H9 (cell line): Measurements from ENCODE around the gene POMT2. TPM values are rescaled to one million over a fixed set of nuclear protein-coding genes. Genes with fewer than 3 reads are reported as not detected.

Experiments used
- DNase-seq: peaks from one replicate; pipeline ENCODE4 v3.0.0-alpha.2; 2017
- H2AFZ ChIP-seq: one replicate; pipeline ENCODE4 v1.6.1; 2013; ENCODE audit warnings: mild to moderate bottlenecking, low read length, control low read depth, moderate library complexity
- H2AK5ac ChIP-seq: 2 replicates; pipeline ENCODE4 v1.6.1; 2013; ENCODE audit warnings: low read length, control low read depth, mixed read lengths; ENCODE audit not compliant: insufficient read length
- H2BK120ac ChIP-seq: one replicate; pipeline ENCODE4 v1.6.1; 2013; ENCODE audit warnings: low read depth, mild to moderate bottlenecking, low read length, control low read depth, inconsistent platforms; ENCODE audit not compliant: poor library complexity, severe bottlenecking
- H2BK12ac ChIP-seq: 2 replicates; pipeline ENCODE4 v1.6.1; 2013; ENCODE audit warnings: low read length, control low read depth, mixed read lengths, low read depth; ENCODE audit not compliant: insufficient read length
- H2BK15ac ChIP-seq: 2 replicates; pipeline ENCODE4 v1.6.1; 2013; ENCODE audit warnings: low read depth, low read length, control low read depth
- H2BK20ac ChIP-seq: one replicate; pipeline ENCODE4 v1.6.1; 2013; ENCODE audit warnings: low read depth, mild to moderate bottlenecking, low read length, control low read depth, inconsistent platforms; ENCODE audit not compliant: poor library complexity, severe bottlenecking
- H2BK5ac ChIP-seq: 2 replicates; pipeline ENCODE4 v1.6.1; 2013; ENCODE audit warnings: low read length, control low read depth, mixed read lengths; ENCODE audit not compliant: insufficient read length
- H3K14ac ChIP-seq: 2 replicates; pipeline ENCODE4 v1.6.1; 2013; ENCODE audit warnings: low read length, control low read depth; ENCODE audit not compliant: insufficient read depth
- H3K18ac ChIP-seq: 2 replicates; pipeline ENCODE4 v1.6.1; 2013; ENCODE audit warnings: low read depth, mild to moderate bottlenecking, mixed read lengths, low read length, control low read depth; ENCODE audit not compliant: insufficient read length
- H3K23ac ChIP-seq: 2 replicates; pipeline ENCODE4 v1.6.1; 2013; ENCODE audit warnings: low read length, control low read depth, mixed read lengths, low read depth; ENCODE audit not compliant: insufficient read length
- H3K23me2 ChIP-seq: 2 replicates; pipeline ENCODE4 v1.6.1; 2013; ENCODE audit warnings: low read depth, mild to moderate bottlenecking, mixed read lengths, low read length, control low read depth; ENCODE audit not compliant: insufficient read length, poor library complexity, severe bottlenecking
- H3K27ac ChIP-seq: 2 replicates; pipeline ENCODE4 v1.5.1; 2013; ENCODE audit warnings: low read length, control low read depth, mixed read lengths, low read depth; ENCODE audit not compliant: insufficient read length
- H3K27me3 ChIP-seq: 2 replicates; pipeline ENCODE4 v1.6.1; 2013; ENCODE audit warnings: low read length, control low read depth, inconsistent platforms; ENCODE audit not compliant: insufficient read depth
- H3K4ac ChIP-seq: 2 replicates; pipeline ENCODE4 v1.6.1; 2013; ENCODE audit warnings: low read depth, mild to moderate bottlenecking, control low read depth, inconsistent platforms, low read length, moderate library complexity
- H3K4me1 ChIP-seq: 2 replicates; pipeline ENCODE4 v1.6.1; 2013; ENCODE audit warnings: low read length, control low read depth, inconsistent platforms; ENCODE audit not compliant: insufficient read depth
- H3K4me2 ChIP-seq: 2 replicates; pipeline ENCODE4 v1.6.1; 2013; ENCODE audit warnings: low read length, control low read depth, mixed read lengths; ENCODE audit not compliant: insufficient read length, insufficient read depth
- H3K56ac ChIP-seq: 2 replicates; pipeline ENCODE4 v1.6.1; 2013; ENCODE audit warnings: low read depth, mild to moderate bottlenecking, mixed read lengths, low read length, control low read depth; ENCODE audit not compliant: insufficient read length
- H3K79me1 ChIP-seq: 2 replicates; pipeline ENCODE4 v1.6.1; 2013; ENCODE audit warnings: low read depth, mild to moderate bottlenecking, moderate library complexity, low read length, control low read depth, inconsistent platforms; ENCODE audit not compliant: insufficient read depth, poor library complexity, severe bottlenecking
- H3K79me2 ChIP-seq: 2 replicates; pipeline ENCODE4 v1.6.1; 2013; ENCODE audit warnings: low read length, control low read depth, inconsistent platforms; ENCODE audit not compliant: insufficient read depth
- H3K9ac ChIP-seq: 2 replicates; pipeline ENCODE4 v1.6.1; 2013; ENCODE audit warnings: low read length, control low read depth, mixed read lengths; ENCODE audit not compliant: insufficient read length; ENCODE audit errors: extremely low read depth
- H3K9me3 ChIP-seq: one replicate; pipeline ENCODE4 v1.6.1; 2013; ENCODE audit warnings: low read depth, low read length, inconsistent platforms; ENCODE audit not compliant: control insufficient read depth
- H3T11ph ChIP-seq: one replicate; pipeline ENCODE4 v1.6.1; 2013; ENCODE audit warnings: mild to moderate bottlenecking, low read length, control low read depth, inconsistent platforms
- H4K20me1 ChIP-seq: one replicate; pipeline ENCODE4 v1.6.1; 2013; ENCODE audit not compliant: control insufficient read depth, insufficient read length, insufficient read depth
- H4K5ac ChIP-seq: 2 replicates; pipeline ENCODE4 v1.6.1; 2013; ENCODE audit warnings: low read depth, mild to moderate bottlenecking, mixed read lengths, low read length, control low read depth; ENCODE audit not compliant: insufficient read length
- H4K8ac ChIP-seq: replicated peaks from 2 replicates; pipeline ENCODE4 v1.6.1; 2013; ENCODE audit warnings: low read length, control low read depth, mixed read lengths, low read depth; ENCODE audit not compliant: insufficient read length
- H4K91ac ChIP-seq: 2 replicates; pipeline ENCODE4 v1.6.1; 2013; ENCODE audit warnings: low read depth, mild to moderate bottlenecking, moderate library complexity, mixed read lengths, low read length, control low read depth; ENCODE audit not compliant: insufficient read length
- H3K27ac Mint-ChIP-seq, 3 experiments: 2 replicates in 2 of 3; 3 replicates in 1 of 3; pipeline ENCODE4 v1.8.0; 2020 to 2021; ENCODE audit warnings: mixed read lengths in 3 of 3, mild to moderate bottlenecking in 1 of 3, moderate library complexity in 1 of 3
- H3K27me3 Mint-ChIP-seq: 2 replicates; pipeline ENCODE4 v1.8.0; 2021; ENCODE audit warnings: low read depth, mild to moderate bottlenecking, moderate library complexity, mixed read lengths
- H3K36me3 Mint-ChIP-seq, 3 experiments: 2 replicates in 2 of 3; 3 replicates in 1 of 3; pipeline ENCODE4 v1.8.0; 2020 to 2021; ENCODE audit warnings: low read depth in 3 of 3, mixed read lengths in 3 of 3; ENCODE audit not compliant: insufficient read depth in 1 of 3
- H3K4me1 Mint-ChIP-seq, 2 experiments: 2 replicates each; pipeline ENCODE4 v1.8.0; 2020; ENCODE audit warnings: mixed read lengths in 2 of 2
- H3K4me3 Mint-ChIP-seq, 2 experiments: 2 replicates in 1 of 2; 3 replicates in 1 of 2; pipeline ENCODE4 v1.8.0; 2020 to 2021; ENCODE audit warnings: mild to moderate bottlenecking in 2 of 2, mixed read lengths in 2 of 2, moderate library complexity in 1 of 2
- H3K9me3 Mint-ChIP-seq, 2 experiments: 2 replicates in 1 of 2; 3 replicates in 1 of 2; pipeline ENCODE4 v1.8.0; 2020; ENCODE audit warnings: mild to moderate bottlenecking in 2 of 2, mixed read lengths in 2 of 2, moderate library complexity in 1 of 2
- CTCF ChIP-seq: fragments of 200-600 bp; sonication (generic); conservative IDR thresholded peaks from 3 replicates; pipeline ENCODE4 v1.8.0; 2021; ENCODE audit warnings: antibody characterized with exemption, mild to moderate bottlenecking
- WGBS: extraction: QIAGEN DNeasy Blood & Tissue Kit; methylation state at CpG from one replicate; pipeline ENCODE4 v1.1.7; 2013; ENCODE audit warnings: missing lambda C conversion rate, low lambda C conversion rate, mixed read lengths; ENCODE audit not compliant: insufficient read length; ENCODE audit errors: extremely low coverage; 5-methylcytosine and 5-hydroxymethylcytosine counted together
- total RNA-seq: library from RNA; stranded (reverse); gene quantifications from 2 replicates; pipeline ENCODE4 v1.2.1, GENCODE V29; 2021

Gene POMT2
- total RNA-seq, 1 experiment from 2014 or later: 25.2 TPM

- Histone ChIP-seq H3K27me3 (no peaks in the 10 kb centered on the region), H3K9ac (no peak overlapping the region), H3K9me3 (no peaks in the 10 kb centered on the region), H3K4me2 (no peak overlapping the region), H3K4ac (no peak overlapping the region), H3K23ac (no peak overlapping the region), H3K4me1 (no peaks in the 10 kb centered on the region), H3K27ac (no peak overlapping the region), H2BK120ac (no peak overlapping the region), H3K18ac (no peak overlapping the region), H3K79me1 (no peaks in the 10 kb centered on the region), H4K8ac (no peak overlapping the region), H2BK12ac (no peak overlapping the region), H2BK15ac (no peak overlapping the region), H4K91ac (no peak overlapping the region), H3K23me2 (no peaks in the 10 kb centered on the region), H3K79me2 (no peaks in the 10 kb centered on the region), H2AK5ac (no peak overlapping the region), H3T11ph (no peak overlapping the region), H3K56ac (no peak overlapping the region), H2BK5ac (no peak overlapping the region), H4K20me1 (peaks cover 2% of the 10 kb centered on the region), H2BK20ac (no peak overlapping the region), H4K5ac (no peak overlapping the region), H3K14ac (no peak overlapping the region), H2AFZ (no peak overlapping the region)
- WGBS: no CpG with 5 or more reads among the region's 7 CpGs
- Mint-ChIP-seq H3K36me3 (no peaks in the 10 kb centered on the region), H3K4me1 (no peaks in the 10 kb centered on the region), H3K27ac (no peak overlapping the region), H3K9me3 (no peaks in the 10 kb centered on the region), H3K27me3 (no peaks in the 10 kb centered on the region), H3K4me3 (no peak overlapping the region)
- DNase-seq: no peak
- no peak for TF ChIP-seq CTCF
These were observed 72.0 kb downstream of the POMT2 start for GRCh38 chr14:77248666-77249065.
